Endodermal cell (in vitro differentiated cells): Measurements from ENCODE around the gene GLG1. TPM values are rescaled to one million over a fixed set of nuclear protein-coding genes. Genes with fewer than 3 reads are reported as not detected.
A peak's percentile ranks its signal among the peaks of the same experiment; 100 is the strongest.
"Not testable (repeated sequence)": the region's sequence is repeated elsewhere in the genome, so short reads cannot be mapped to it uniquely, and the experiment has no call there.

Source experiments
- DNase-seq: peaks from one replicate; pipeline ENCODE4 v3.0.0-alpha.2; 2017
- H3K27ac ChIP-seq: 2 replicates; pipeline ENCODE4 v1.5.1; 2013; ENCODE audit warnings: mild to moderate bottlenecking, low read depth, low read length, moderate library complexity
- H3K27me3 ChIP-seq: 2 replicates; pipeline ENCODE4 v1.6.1; 2013; ENCODE audit warnings: mild to moderate bottlenecking, low read length, moderate library complexity; ENCODE audit not compliant: insufficient read depth, control insufficient read depth, poor library complexity, severe bottlenecking
- H3K36me3 ChIP-seq: 2 replicates; pipeline ENCODE4 v1.7.0; 2013; ENCODE audit warnings: mild to moderate bottlenecking, low read length, moderate library complexity; ENCODE audit not compliant: control insufficient read depth, insufficient read depth
- H3K4me1 ChIP-seq: one replicate; pipeline ENCODE4 v1.7.0; 2013; ENCODE audit warnings: low read length; ENCODE audit not compliant: control insufficient read depth, insufficient read depth
- H3K4me3 ChIP-seq: 2 replicates; pipeline ENCODE4 v1.5.1; 2013; ENCODE audit warnings: mild to moderate bottlenecking, low read length, moderate library complexity
- H3K9ac ChIP-seq: 2 replicates; pipeline ENCODE4 v1.6.1; 2013; ENCODE audit warnings: mild to moderate bottlenecking, low read length, moderate library complexity; ENCODE audit not compliant: poor library complexity, severe bottlenecking; ENCODE audit errors: extremely low read depth
- H3K9me3 ChIP-seq: 2 replicates; pipeline ENCODE4 v1.6.1; 2013; ENCODE audit warnings: mild to moderate bottlenecking, low read length, moderate library complexity; ENCODE audit not compliant: control insufficient read depth
- H3K27ac Mint-ChIP-seq: 2 replicates; pipeline ENCODE4 v1.8.0; 2020; ENCODE audit warnings: mixed read lengths
- H3K27me3 Mint-ChIP-seq: 2 replicates; pipeline ENCODE4 v1.8.0; 2021; ENCODE audit warnings: mild to moderate bottlenecking, mixed read lengths; ENCODE audit not compliant: insufficient read depth
- H3K36me3 Mint-ChIP-seq: 2 replicates; pipeline ENCODE4 v1.8.0; 2020; ENCODE audit warnings: low read depth, mixed read lengths
- H3K4me1 Mint-ChIP-seq: 2 replicates; pipeline ENCODE4 v1.8.0; 2020; ENCODE audit warnings: mixed read lengths
- H3K4me3 Mint-ChIP-seq: 2 replicates; pipeline ENCODE4 v1.8.0; 2020; ENCODE audit warnings: mild to moderate bottlenecking, moderate library complexity, mixed read lengths
- H3K9me3 Mint-ChIP-seq: 2 replicates; pipeline ENCODE4 v1.8.0; 2020; ENCODE audit warnings: mild to moderate bottlenecking, mixed read lengths
- WGBS, 2 experiments: methylation state at CpG; one replicate each; pipeline versions ENCODE4 v1.1.5 to v1.1.7; 2013; ENCODE audit warnings: missing lambda C conversion rate in 2 of 2, mixed read lengths in 1 of 2; ENCODE audit not compliant: insufficient coverage in 1 of 2, insufficient read length in 1 of 2; 5-methylcytosine and 5-hydroxymethylcytosine counted together
- total RNA-seq, 2 donors: library from RNA; stranded (reverse); fragmentation: NEBNext Ultra II Directional in 1 of 2; extraction: Animal tissue kit (Norgen Biotek cat#: 25700) in 1 of 2; gene quantifications; 2 replicates in 1 of 2; 3 replicates in 1 of 2; pipeline ENCODE4 v1.2.1, GENCODE V29; 2021

Gene GLG1
- total RNA-seq, 2 donors from 2014 or later = 120 to 136 TPM

- H3K27ac Mint-ChIP-seq = peak overlapping the region; percentile 10
- not testable (repeated sequence) for H3K36me3 ChIP-seq, H3K4me1 Mint-ChIP-seq, H3K27me3 Mint-ChIP-seq, H3K36me3 Mint-ChIP-seq, H3K9ac ChIP-seq, H3K4me3 Mint-ChIP-seq, H3K4me3 ChIP-seq, H3K9me3 ChIP-seq, H3K27me3 ChIP-seq, H3K4me1 ChIP-seq, H3K27ac ChIP-seq, H3K9me3 Mint-ChIP-seq
- WGBS, 2 experiments = 100% methylated on average over 3 of the region's 4 CpGs; no CpG with 5 or more reads in 1 of the 2 experiments
- DNase-seq = peak; percentile 53
Measured at GRCh38 chr16:74546112-74546511, 60.8 kb downstream of the GLG1 start.

- H3K9me3 ChIP-seq, H3K4me1 Mint-ChIP-seq, H3K9ac ChIP-seq, H3K27me3 Mint-ChIP-seq, H3K27ac ChIP-seq, H3K36me3 ChIP-seq, DNase-seq, H3K36me3 Mint-ChIP-seq, H3K27me3 ChIP-seq, H3K4me3 ChIP-seq, H3K4me1 ChIP-seq, H3K4me3 Mint-ChIP-seq, H3K27ac Mint-ChIP-seq, H3K9me3 Mint-ChIP-seq: not testable (repeated sequence)
- WGBS, 2 experiments = no CpG with 5 or more reads among the region's 3 CpGs
Measured at GRCh38 chr16:74542911-74543578, 63.9 kb downstream of the GLG1 start.

- not testable (repeated sequence) for H3K4me3 Mint-ChIP-seq, H3K4me3 ChIP-seq, H3K36me3 ChIP-seq, H3K27me3 Mint-ChIP-seq, H3K9me3 Mint-ChIP-seq, H3K4me1 Mint-ChIP-seq, H3K27me3 ChIP-seq, H3K4me1 ChIP-seq, H3K9me3 ChIP-seq, DNase-seq, H3K9ac ChIP-seq, H3K36me3 Mint-ChIP-seq, H3K27ac Mint-ChIP-seq, H3K27ac ChIP-seq
- WGBS, 2 experiments = 87 to 100% methylated on average over 1 to 3 of the region's 6 CpGs
Measured at GRCh38 chr16:74540663-74541062, 66.3 kb downstream of the GLG1 start.

- not testable (repeated sequence) for H3K27me3 ChIP-seq, H3K36me3 Mint-ChIP-seq, H3K4me3 Mint-ChIP-seq, H3K9ac ChIP-seq, H3K27ac Mint-ChIP-seq, H3K27ac ChIP-seq, H3K4me1 Mint-ChIP-seq, DNase-seq, H3K4me1 ChIP-seq, H3K9me3 ChIP-seq, H3K9me3 Mint-ChIP-seq, H3K4me3 ChIP-seq, H3K27me3 Mint-ChIP-seq, H3K36me3 ChIP-seq
- no CpG with 5 or more reads among the region's 3 CpGs for WGBS, 2 experiments
Measured at GRCh38 chr16:74538801-74539200, 68.1 kb downstream of the GLG1 start.

GRCh38 chr16:74537746-74538145 lies 69.2 kb downstream of the GLG1 start:
- DNase-seq, H3K27me3 Mint-ChIP-seq, H3K4me3 ChIP-seq, H3K36me3 Mint-ChIP-seq, H3K9me3 ChIP-seq, H3K4me1 ChIP-seq, H3K4me3 Mint-ChIP-seq, H3K9me3 Mint-ChIP-seq, H3K4me1 Mint-ChIP-seq, H3K27me3 ChIP-seq, H3K36me3 ChIP-seq, H3K9ac ChIP-seq, H3K27ac ChIP-seq, H3K27ac Mint-ChIP-seq: not testable (repeated sequence)
- WGBS, 2 experiments = 94% methylated on average over 1 of the region's 1 CpG; no CpG with 5 or more reads in 1 of the 2 experiments

DNA sequence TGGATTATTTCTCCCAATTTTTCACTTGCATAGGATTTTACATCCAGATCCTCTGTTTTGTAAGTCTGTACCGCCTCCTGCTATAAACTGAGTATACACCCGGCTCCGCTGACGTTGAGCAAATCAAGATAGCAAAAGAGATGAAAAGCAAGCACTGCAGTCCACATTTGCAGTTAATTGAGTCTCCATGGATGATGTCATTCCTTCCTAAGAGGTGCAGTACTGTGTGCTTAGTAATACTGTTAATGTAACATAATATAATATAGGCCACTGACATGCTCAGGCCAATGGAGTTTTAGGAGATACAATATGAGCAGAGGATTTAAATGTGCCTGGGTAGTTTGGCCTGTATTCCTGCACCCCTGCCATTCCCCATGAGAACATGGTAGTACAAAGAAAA lies 72.3 kb downstream of the GLG1 start:
- H3K27me3 Mint-ChIP-seq, H3K4me3 ChIP-seq, H3K36me3 Mint-ChIP-seq: not testable (repeated sequence)

More for the DNA sequence above, 72.3 kb downstream of the GLG1 start:
- H3K4me3 Mint-ChIP-seq, H3K4me1 ChIP-seq, H3K36me3 ChIP-seq, H3K9me3 Mint-ChIP-seq, H3K27ac Mint-ChIP-seq, H3K9ac ChIP-seq, H3K9me3 ChIP-seq, H3K4me1 Mint-ChIP-seq, H3K27ac ChIP-seq, H3K27me3 ChIP-seq, DNase-seq: not testable (repeated sequence)
- WGBS, 2 experiments = 93% methylated on average over 3 of the region's 4 CpGs; no CpG with 5 or more reads in 1 of the 2 experiments
